ENCODE measurements around the gene MACROH2A2.

MACROH2A2 gene

GRCh38 chr10:70145166-70145665 is 92.6 kb downstream of the MACROH2A2 start:
- H3K4me3 ChIP-seq (ENCODE audit: low read depth, low read length), result peak overlapping the region; percentile 61
- TF ChIP-seq, protein P1, sequence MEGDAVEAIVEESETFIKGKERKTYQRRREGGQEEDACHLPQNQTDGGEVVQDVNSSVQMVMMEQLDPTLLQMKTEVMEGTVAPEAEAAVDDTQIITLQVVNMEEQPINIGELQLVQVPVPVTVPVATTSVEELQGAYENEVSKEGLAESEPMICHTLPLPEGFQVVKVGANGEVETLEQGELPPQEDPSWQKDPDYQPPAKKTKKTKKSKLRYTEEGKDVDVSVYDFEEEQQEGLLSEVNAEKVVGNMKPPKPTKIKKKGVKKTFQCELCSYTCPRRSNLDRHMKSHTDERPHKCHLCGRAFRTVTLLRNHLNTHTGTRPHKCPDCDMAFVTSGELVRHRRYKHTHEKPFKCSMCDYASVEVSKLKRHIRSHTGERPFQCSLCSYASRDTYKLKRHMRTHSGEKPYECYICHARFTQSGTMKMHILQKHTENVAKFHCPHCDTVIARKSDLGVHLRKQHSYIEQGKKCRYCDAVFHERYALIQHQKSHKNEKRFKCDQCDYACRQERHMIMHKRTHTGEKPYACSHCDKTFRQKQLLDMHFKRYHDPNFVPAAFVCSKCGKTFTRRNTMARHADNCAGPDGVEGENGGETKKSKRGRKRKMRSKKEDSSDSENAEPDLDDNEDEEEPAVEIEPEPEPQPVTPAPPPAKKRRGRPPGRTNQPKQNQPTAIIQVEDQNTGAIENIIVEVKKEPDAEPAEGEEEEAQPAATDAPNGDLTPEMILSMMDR (IDR thresholded peaks at IDR 0.05; ENCODE audit: low read depth, low read length), result no peak

DNA sequence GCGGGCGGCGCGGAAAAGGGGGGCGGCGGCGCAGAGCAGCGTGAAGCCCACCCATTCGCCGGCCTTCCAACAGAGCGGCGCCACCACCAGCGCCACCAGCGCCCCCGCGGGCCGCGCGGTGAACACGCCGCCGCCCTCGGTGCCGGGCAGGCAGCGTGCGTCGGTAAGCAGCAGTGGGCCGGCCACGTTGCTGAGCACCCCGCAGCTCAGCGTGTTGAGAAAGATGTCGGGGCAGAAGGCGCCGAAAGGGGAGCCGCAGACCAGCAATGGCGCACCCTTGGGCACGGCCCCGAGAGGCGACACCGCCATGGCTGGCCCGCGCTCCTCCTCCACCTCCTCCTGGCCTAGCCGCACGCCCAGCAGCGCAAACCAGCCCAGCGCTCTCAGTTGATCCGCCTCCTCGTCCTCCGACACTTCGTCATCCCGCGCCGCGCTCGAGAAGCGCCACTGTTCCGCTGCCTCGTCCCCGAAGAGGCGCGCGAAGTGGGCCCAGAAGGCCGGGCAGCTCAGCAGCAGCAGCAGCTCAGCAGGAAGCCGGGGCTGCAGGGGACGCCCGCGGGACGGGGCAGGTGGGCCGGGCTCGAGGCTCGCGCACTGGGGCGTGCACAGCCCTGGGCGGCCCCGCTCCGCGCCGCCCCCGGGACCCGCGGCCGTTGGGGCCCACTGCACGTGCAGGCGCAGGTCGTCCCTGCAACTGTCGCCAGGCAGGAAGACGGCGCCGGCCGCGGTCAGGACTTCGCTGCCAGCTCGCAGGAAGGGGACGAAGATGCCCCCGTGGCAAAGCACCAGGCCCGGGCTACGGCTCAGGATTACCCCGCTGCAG is 93.2 kb downstream of the MACROH2A2 start:
- H3K4me3 ChIP-seq (ENCODE audit: low read depth, low read length), result peak overlapping the region; percentile 61
- TF ChIP-seq, protein P1 (IDR thresholded peaks at IDR 0.05; ENCODE audit: low read depth, low read length), result no peak

- H3K4me3 ChIP-seq (ENCODE audit: low read depth, low read length), result peak within 1 kb of the TSS; percentile 61
- TF ChIP-seq, protein P1 (IDR thresholded peaks at IDR 0.05; ENCODE audit: low read depth, low read length), result peak; percentile 63
Measured at GRCh38 chr10:70146489-70147258, 94.0 kb downstream of the MACROH2A2 start, which contains the start of gene TYSND1. Gene TYSND1, minus strand, starts transcription at chr10:70146700. Its CDS starts 114 bp downstream, at chr10:70146586.

- TF ChIP-seq, protein P1 (IDR thresholded peaks at IDR 0.05; ENCODE audit: low read depth, low read length), result no peak
- 0 out of 2 replicates have a peak overlapping the region, but pooled peaks have one; percentile 4 for H3K4me3 ChIP-seq (ENCODE audit: low read depth, low read length)
Measured at GRCh38 chr10:70147259-70147625, 94.6 kb downstream of the MACROH2A2 start.

DNA sequence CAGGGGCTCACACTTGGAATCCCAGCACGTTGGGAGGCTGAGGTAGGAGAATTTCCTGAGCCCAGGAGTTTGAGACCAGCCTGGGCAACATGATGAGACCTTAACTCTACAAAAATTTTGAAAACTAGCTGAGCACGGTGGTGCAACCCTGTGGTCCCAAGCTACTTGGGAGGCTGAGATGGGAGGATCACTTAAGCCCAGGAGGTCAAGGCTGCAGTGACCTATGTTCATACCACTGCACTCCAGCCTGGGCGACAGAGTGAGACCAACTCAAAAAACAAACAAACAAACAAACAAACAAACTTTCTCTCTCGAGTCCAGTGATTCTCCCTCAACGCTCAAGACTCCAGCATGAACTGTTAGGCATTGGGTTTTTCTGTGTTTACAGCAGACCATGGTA is 95.9 kb downstream of the MACROH2A2 start:
- H3K4me3 ChIP-seq (ENCODE audit: low read depth, low read length), result no peak overlapping the region

GRCh38 chr10:70155255-70155838 is 102.7 kb downstream of the MACROH2A2 start:
- H3K4me3 ChIP-seq (ENCODE audit: low read depth, low read length), result no peak overlapping the region
- TF ChIP-seq, protein P1 (IDR thresholded peaks at IDR 0.05; ENCODE audit: low read depth, low read length), result no peak

More for the DNA sequence above, 95.9 kb downstream of the MACROH2A2 start:
- TF ChIP-seq, protein P1 (IDR thresholded peaks at IDR 0.05; ENCODE audit: low read depth, low read length), result no peak
